LoVo (cell line): Measurements from ENCODE around the gene NEK8.
"Not testable (repeated sequence)": the region's sequence is repeated elsewhere in the genome, so short reads cannot be mapped to it uniquely, and the experiment has no call there.

Experiments used
- DNase-seq: peaks from one replicate; pipeline ENCODE4 v3.0.0-alpha.2; 2016; ENCODE audit warnings: low spot score

The NEK8 gene

GRCh38 chr17:28725660-28726225, 2.8 kb upstream of the NEK8 start:
- peak; percentile 79 for DNase-seq

- DNase-seq: peak; percentile 77
Measured at GRCh38 chr17:28726226-28726626, 2.4 kb upstream of the NEK8 start, which contains the start of gene TLCD1. Gene TLCD1, minus strand, starts transcription at chr17:28726233. Its CDS starts 136 bp downstream, at chr17:28726097.

- peak; percentile 94 for DNase-seq
Measured at GRCh38 chr17:28726627-28727491, 1.7 kb upstream of the NEK8 start.

- DNase-seq: no peak
Measured at GRCh38 chr17:28729950-28730330, 1.4 kb downstream of the NEK8 start.

GRCh38 chr17:28733346-28733745, 4.8 kb downstream of the NEK8 start:
- no peak for DNase-seq

- DNase-seq: no peak
Measured at GRCh38 chr17:28734712-28735241, 6.2 kb downstream of the NEK8 start.

- no peak for DNase-seq
Measured at GRCh38 chr17:28735242-28735722, 6.7 kb downstream of the NEK8 start.

GRCh38 chr17:28735913-28736769, 7.6 kb downstream of the NEK8 start:
- DNase-seq: not testable (repeated sequence)

GRCh38 chr17:28737316-28737715, 8.7 kb downstream of the NEK8 start:
- no peak for DNase-seq

- DNase-seq: no peak
Measured at GRCh38 chr17:28737770-28738679, 9.4 kb downstream of the NEK8 start.

GRCh38 chr17:28738680-28739384, 10.2 kb downstream of the NEK8 start:
- DNase-seq: no peak

GRCh38 chr17:28740406-28741357, 12.1 kb downstream of the NEK8 start:
- DNase-seq: no peak

GRCh38 chr17:28741358-28742349, 13.1 kb downstream of the NEK8 start:
- DNase-seq: no peak

GRCh38 chr17:28743243-28744103, 14.9 kb downstream of the NEK8 start, which contains the start of gene TRAF4:
Gene TRAF4, plus strand, starts transcription at chr17:28744011. Its CDS starts 102 bp downstream, at chr17:28744113.
- peak; percentile 89 for DNase-seq

GRCh38 chr17:28744104-28744971, 15.8 kb downstream of the NEK8 start:
- DNase-seq: peak; percentile 47
